DOHH2 (cell line): ENCODE data around the gene ATP13A3.
A peak's percentile ranks its signal among the peaks of the same experiment; 100 is the strongest.
"Not testable (repeated sequence)": the region's sequence is repeated elsewhere in the genome, so short reads cannot be mapped to it uniquely, and the experiment has no call there.

Experiments used
- H3F3A ChIP-seq: fragments of 200-600 bp; sonication (generic), shearing (Covaris generic); 2 replicates; pipeline ENCODE4 v1.6.0; 2016; ENCODE audit warnings: antibody characterized with exemption, mild to moderate bottlenecking; ENCODE audit not compliant: control insufficient read depth, insufficient read depth
- H3K27ac ChIP-seq: fragments of 200-600 bp; sonication (generic); 2 replicates; pipeline ENCODE4 v1.5.1; 2014; ENCODE audit warnings: low read depth, mild to moderate bottlenecking, low read length, moderate library complexity
- H3K27me3 ChIP-seq: fragments of 200-600 bp; sonication (generic); 2 replicates; pipeline ENCODE4 v1.6.1; 2014; ENCODE audit warnings: mild to moderate bottlenecking, low read length, mixed read lengths; ENCODE audit not compliant: control insufficient read depth
- H3K36me3 ChIP-seq: fragments of 200-600 bp; sonication (generic); 2 replicates; pipeline ENCODE4 v1.6.1; 2014; ENCODE audit warnings: mild to moderate bottlenecking, low read length, moderate library complexity, mixed read lengths; ENCODE audit not compliant: control insufficient read depth
- H3K4me1 ChIP-seq: fragments of 200-600 bp; sonication (generic); 2 replicates; pipeline ENCODE4 v1.6.1; 2014; ENCODE audit warnings: mild to moderate bottlenecking, low read length, mixed read lengths; ENCODE audit not compliant: control insufficient read depth
- H3K4me2 ChIP-seq: fragments of 200-600 bp; sonication (generic); 2 replicates; pipeline ENCODE4 v1.6.0; 2014; ENCODE audit warnings: mild to moderate bottlenecking, low read length, moderate library complexity
- H3K4me3 ChIP-seq: fragments of 200-600 bp; sonication (generic); 2 replicates; pipeline ENCODE4 v1.5.1; 2014; ENCODE audit warnings: mild to moderate bottlenecking, low read length, mixed read lengths
- H3K79me2 ChIP-seq: fragments of 200-600 bp; sonication (generic); 2 replicates; pipeline ENCODE4 v1.6.1; 2014; ENCODE audit warnings: mild to moderate bottlenecking, low read length, mixed read lengths; ENCODE audit not compliant: control insufficient read depth
- H3K9me2 ChIP-seq: fragments of 200-600 bp; sonication (generic); replicated peaks from 2 replicates; pipeline ENCODE4 v1.6.1; 2014; ENCODE audit warnings: mild to moderate bottlenecking, low read length, mixed read lengths; ENCODE audit not compliant: control insufficient read depth
- H3K9me3 ChIP-seq: fragments of 200-600 bp; sonication (generic); 2 replicates; pipeline ENCODE4 v1.6.1; 2014; ENCODE audit warnings: antibody characterized with exemption, low read length, mixed read lengths; ENCODE audit not compliant: control insufficient read depth, insufficient read depth
- H4K20me1 ChIP-seq: fragments of 200-600 bp; sonication (generic); 2 replicates; pipeline ENCODE4 v1.6.0; 2014; ENCODE audit warnings: low read depth, mild to moderate bottlenecking, antibody characterized with exemption, low read length, moderate library complexity; ENCODE audit not compliant: control insufficient read depth, insufficient read depth
- CTCF ChIP-seq: fragments of 200-600 bp; sonication (generic); IDR thresholded peaks from one replicate; pipeline ENCODE4 v1.5.1; 2014; ENCODE audit warnings: antibody characterized with exemption, mild to moderate bottlenecking, low read depth, low read length; ENCODE audit not compliant: poor library complexity, severe bottlenecking
- EZH2phosphoT487 ChIP-seq: fragments of 200-600 bp; sonication (generic); IDR thresholded peaks from 2 replicates; pipeline ENCODE4 v1.6.1; 2017; ENCODE audit warnings: borderline replicate concordance, mild to moderate bottlenecking, antibody characterized with exemption, low read length, moderate library complexity, mixed read lengths

The ATP13A3 gene

GRCh38 chr3:194486540-194487288 is at the start of gene ATP13A3:
Gene ATP13A3 (minus strand): TSS chr3:194487002. CDS start chr3:194462190, 24,812 bp downstream.
- Histone ChIP-seq H3K4me3 (peak within 1 kb of the TSS; percentile 80), H3K4me1 (peaks cover 35% of the 10 kb centered on the region), H3F3A (0 out of 2 replicates have a peak, but pooled peaks cover 3% of the 10 kb centered on the region), H3K9me3 (no peaks in the 10 kb centered on the region), H3K4me2 (peak within 1 kb of the TSS; percentile 94), H3K9me2 (no peaks in the 10 kb centered on the region), H3K27ac (peak within 1 kb of the TSS; percentile 18; the same call in 1 of the 2 replicates), H3K79me2 (peaks cover 46% of the 10 kb centered on the region), H3K36me3 (peaks cover 21% of the 10 kb centered on the region), H3K27me3 (peaks cover 15% of the 10 kb centered on the region), H4K20me1 (peaks cover 11% of the 10 kb centered on the region; the same call in 1 of the 2 replicates)
- TF ChIP-seq EZH2phosphoT487 (no peak), CTCF (no peak)

- not testable (repeated sequence) for H3K36me3 ChIP-seq, H3K27ac ChIP-seq, H3K9me3 ChIP-seq, H3F3A ChIP-seq, H4K20me1 ChIP-seq, H3K4me1 ChIP-seq, H3K4me3 ChIP-seq, H3K4me2 ChIP-seq, H3K79me2 ChIP-seq, H3K27me3 ChIP-seq, H3K9me2 ChIP-seq
These were observed 48.4 kb upstream of the ATP13A3 start for GRCh38 chr3:194535199-194535598.

GRCh38 chr3:194534243-194534642 is 47.4 kb upstream of the ATP13A3 start:
- 0 out of 2 replicates have a peak, but pooled peaks cover 4% of the 10 kb centered on the region for H3K27me3 ChIP-seq
- no peak overlapping the region for H3K4me3 ChIP-seq
- peaks cover 8% of the 10 kb centered on the region for H3K9me3 ChIP-seq
- no peaks in the 10 kb centered on the region for H3K4me1 ChIP-seq
- H3K27ac ChIP-seq = no peak overlapping the region
- H3K79me2 ChIP-seq = no peaks in the 10 kb centered on the region
- no peaks in the 10 kb centered on the region for H3K36me3 ChIP-seq
- no peaks in the 10 kb centered on the region for H3F3A ChIP-seq
- TF ChIP-seq EZH2phosphoT487 (no peak), CTCF (no peak)
- H3K9me2 ChIP-seq = no peaks in the 10 kb centered on the region
- H3K4me2 ChIP-seq = no peak overlapping the region
- no peaks in the 10 kb centered on the region for H4K20me1 ChIP-seq

GRCh38 chr3:194532591-194532990 is 45.8 kb upstream of the ATP13A3 start:
- no peaks in the 10 kb centered on the region for H3K9me2 ChIP-seq
- no peaks in the 10 kb centered on the region for H3K4me1 ChIP-seq
- TF ChIP-seq CTCF = no peak
- no peak for TF ChIP-seq EZH2phosphoT487
- H3K79me2 ChIP-seq = no peaks in the 10 kb centered on the region
- H3K27me3 ChIP-seq = 0 out of 2 replicates have a peak, but pooled peaks cover 4% of the 10 kb centered on the region
- H3K9me3 ChIP-seq = peaks cover 8% of the 10 kb centered on the region
- H3F3A ChIP-seq = no peaks in the 10 kb centered on the region
- no peaks in the 10 kb centered on the region for H3K36me3 ChIP-seq
- no peak overlapping the region for H3K4me2 ChIP-seq
- H3K27ac ChIP-seq = no peak overlapping the region
- H4K20me1 ChIP-seq = no peaks in the 10 kb centered on the region
- no peak overlapping the region for H3K4me3 ChIP-seq
